ENCODE data around the gene OTOA.

- TF ChIP-seq CTCF (IDR thresholded peaks at IDR 0.05) (no peak), POLR2A (IDR thresholded peaks at IDR 0.05) (no peak), EP300 (IDR thresholded peaks at IDR 0.05) (no peak)
Observed at GRCh38 chr16:21646091-21646490, 17.7 kb upstream of the OTOA start.
